Esophagus mucosa (tissue), 1 donor: Measurements from ENCODE around the gene BIK. TPM values are rescaled to one million over a fixed set of nuclear protein-coding genes. Genes with fewer than 3 reads are reported as not detected.
"Not testable (repeated sequence)": the region's sequence is repeated elsewhere in the genome, so short reads cannot be mapped to it uniquely, and the experiment has no call there.

Experiments
- ATAC-seq: fragments of 200-7000 bp; cut with Tn5 transposase; one replicate; pipeline ENCODE4 v1.9.1; 2020
- total RNA-seq: library from RNA; stranded (reverse); gene quantifications from one replicate; pipeline ENCODE4 v1.2.4, GENCODE V29; 2023
- donor health status: DM: yes; HTN: yes; CAD: no.

BIK gene
- 22.9 TPM for total RNA-seq

GRCh38 chr22:43110444-43110926 is at the start of gene BIK:
Gene BIK (plus strand): TSS chr22:43110750. CDS start chr22:43124023, 13,273 bp downstream.
- ATAC-seq, result peak; percentile 67

GRCh38 chr22:43066134-43066533 is 44.4 kb upstream of the BIK start:
- no peak for ATAC-seq

- peak; percentile 63 for ATAC-seq
These were observed 43.6 kb upstream of the BIK start for GRCh38 chr22:43066844-43067385.

GRCh38 chr22:43077121-43077877 is 33.3 kb upstream of the BIK start:
- ATAC-seq, result no peak

- no peak for ATAC-seq
These were observed 32.0 kb upstream of the BIK start for GRCh38 chr22:43078522-43078921.

- no peak for ATAC-seq
These were observed 30.8 kb upstream of the BIK start for GRCh38 chr22:43079742-43080141.

- peak; percentile 80 for ATAC-seq
These were observed 29.9 kb upstream of the BIK start for GRCh38 chr22:43080616-43081015.

GRCh38 chr22:43081968-43082367 is 28.6 kb upstream of the BIK start:
- ATAC-seq, result peak; percentile 41

- no peak for ATAC-seq
These were observed 24.6 kb upstream of the BIK start for GRCh38 chr22:43085658-43086606.

GRCh38 chr22:43088627-43088983 is 21.9 kb upstream of the BIK start:
- no peak for ATAC-seq

GRCh38 chr22:43088984-43089717 is 21.4 kb upstream of the BIK start, which contains the start of gene TTLL1:
Gene TTLL1 (minus strand): TSS chr22:43089391. CDS start chr22:43075586, 13,805 bp downstream.
- ATAC-seq, result peak; percentile 79

- peak; percentile 59 for ATAC-seq
These were observed 20.3 kb upstream of the BIK start for GRCh38 chr22:43090130-43090789.

- ATAC-seq, result no peak
These were observed 18.5 kb upstream of the BIK start for GRCh38 chr22:43092085-43092484.

GRCh38 chr22:43094085-43094484 is 16.5 kb upstream of the BIK start:
- peak; percentile 68 for ATAC-seq

- peak; percentile 8 for ATAC-seq
These were observed 16.0 kb upstream of the BIK start for GRCh38 chr22:43094551-43094950.

- no peak for ATAC-seq
These were observed 14.1 kb upstream of the BIK start for GRCh38 chr22:43096420-43096819.

GRCh38 chr22:43098356-43098755 is 12.2 kb upstream of the BIK start:
- ATAC-seq, result no peak

- no peak for ATAC-seq
These were observed 11.5 kb upstream of the BIK start for GRCh38 chr22:43099095-43099494.

GRCh38 chr22:43100225-43100624 is 10.3 kb upstream of the BIK start:
- ATAC-seq, result peak; percentile 52

GRCh38 chr22:43101306-43101705 is 9.2 kb upstream of the BIK start:
- no peak for ATAC-seq

- ATAC-seq, result not testable (repeated sequence)
These were observed 6.4 kb upstream of the BIK start for GRCh38 chr22:43104056-43104625.
